SK-MEL-5 (cell line): Measurements from ENCODE around the gene CNTF. TPM values are rescaled to one million over a fixed set of nuclear protein-coding genes. Genes with fewer than 3 reads are reported as not detected.

Experiments used
- DNase-seq: peaks from one replicate; pipeline ENCODE4 v3.0.0-alpha.2; 2016; ENCODE audit warnings: low read depth, low spot score
- in situ Hi-C: cut with HindIII; loops from 2 replicates; pipeline ENCODE4 v1.10.0; 2016; ENCODE audit warnings: low sequenced_read_pairs, high pct_unique_total_duplicates, low pct_unique_long_range_greater_than_20kb
- total RNA-seq: library from RNA; depleted of rRNA; stranded (reverse); fragments of >200 nt; shearing (Covaris generic); gene quantifications from 2 replicates; pipeline ENCODE4 v1.2.3, GENCODE V29; 2014

The CNTF gene
- total RNA-seq, 1 experiment from 2014 or later, result 1.2 TPM

DNA sequence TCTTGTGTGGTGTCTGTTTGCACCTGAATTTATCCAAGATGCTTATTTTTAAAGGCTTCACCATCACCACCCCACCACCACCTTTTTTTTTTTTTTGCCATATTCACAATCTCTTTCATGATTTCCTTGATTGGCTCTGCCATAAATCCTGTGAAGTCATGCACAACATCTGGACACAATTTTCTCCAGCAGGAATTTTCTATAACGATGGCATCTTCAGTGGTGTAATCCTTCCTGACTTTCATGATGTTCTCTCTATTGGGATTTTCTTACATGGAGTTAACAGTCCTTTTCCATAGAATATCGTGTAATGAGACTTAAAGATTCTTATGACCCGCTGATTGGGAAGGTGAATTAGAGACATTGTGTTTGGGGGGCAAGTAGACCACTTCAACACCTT lies 25.8 kb upstream of the CNTF start:
- DNase-seq, result no peak
- in situ Hi-C loops, result no loop called here

GRCh38 chr11:58597486-58598144 lies 24.9 kb upstream of the CNTF start:
- DNase-seq, result no peak
- in situ Hi-C loops, result no loop called here

GRCh38 chr11:58600510-58600909 lies 22.0 kb upstream of the CNTF start:
- no peak for DNase-seq
- in situ Hi-C loops, result no loop called here

- DNase-seq, result no peak
- in situ Hi-C loops, result no loop called here
These were observed 15.3 kb upstream of the CNTF start for GRCh38 chr11:58606930-58607714.

- DNase-seq, result no peak
- in situ Hi-C loops, result no loop called here
These were observed 14.1 kb upstream of the CNTF start for GRCh38 chr11:58608331-58608730.

GRCh38 chr11:58609723-58610122 lies 12.7 kb upstream of the CNTF start:
- no peak for DNase-seq
- in situ Hi-C loops, result no loop called here

DNA sequence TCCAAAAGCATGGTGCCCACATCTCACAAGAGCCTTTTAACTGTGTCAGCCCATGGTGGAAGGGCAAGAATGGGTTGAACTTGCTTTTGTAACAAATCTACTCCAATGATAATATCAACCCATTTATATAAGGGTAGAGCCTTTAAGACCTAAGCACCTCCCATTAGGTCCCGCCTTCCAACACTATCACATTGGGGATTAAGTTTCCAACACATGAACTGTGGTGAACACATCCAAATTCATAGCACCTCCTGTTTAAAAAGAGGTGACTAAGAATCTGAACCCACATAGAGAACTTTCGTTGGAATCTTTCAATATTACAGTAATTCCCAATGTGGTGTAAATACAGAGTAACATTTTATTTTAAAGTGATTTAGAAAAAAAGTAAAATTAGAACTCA lies 9.2 kb upstream of the CNTF start:
- no peak for DNase-seq
- in situ Hi-C loops, result no loop called here

DNA sequence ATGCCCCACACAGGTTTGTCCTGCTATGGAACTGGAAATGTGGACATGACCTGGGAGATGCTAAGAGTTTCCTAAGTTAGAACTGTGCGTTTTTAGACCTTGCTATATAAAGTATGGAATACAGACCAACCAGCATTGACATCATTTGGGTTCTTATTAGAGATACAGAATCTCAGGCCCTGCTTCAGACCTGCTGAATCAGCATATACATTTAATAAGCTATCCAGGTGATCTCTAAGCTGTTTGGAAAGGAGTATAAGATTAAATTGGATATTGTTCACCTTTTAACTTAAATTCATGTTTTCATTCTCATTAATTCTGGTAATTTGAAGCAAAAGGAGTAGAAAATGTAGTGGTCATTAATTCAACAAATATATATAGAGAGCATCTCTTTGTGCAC lies 6.9 kb upstream of the CNTF start:
- no peak for DNase-seq
- in situ Hi-C loops, result no loop called here

- DNase-seq, result no peak
- in situ Hi-C loops, result no loop called here
These were observed 5.9 kb upstream of the CNTF start for GRCh38 chr11:58616594-58616993.

DNA sequence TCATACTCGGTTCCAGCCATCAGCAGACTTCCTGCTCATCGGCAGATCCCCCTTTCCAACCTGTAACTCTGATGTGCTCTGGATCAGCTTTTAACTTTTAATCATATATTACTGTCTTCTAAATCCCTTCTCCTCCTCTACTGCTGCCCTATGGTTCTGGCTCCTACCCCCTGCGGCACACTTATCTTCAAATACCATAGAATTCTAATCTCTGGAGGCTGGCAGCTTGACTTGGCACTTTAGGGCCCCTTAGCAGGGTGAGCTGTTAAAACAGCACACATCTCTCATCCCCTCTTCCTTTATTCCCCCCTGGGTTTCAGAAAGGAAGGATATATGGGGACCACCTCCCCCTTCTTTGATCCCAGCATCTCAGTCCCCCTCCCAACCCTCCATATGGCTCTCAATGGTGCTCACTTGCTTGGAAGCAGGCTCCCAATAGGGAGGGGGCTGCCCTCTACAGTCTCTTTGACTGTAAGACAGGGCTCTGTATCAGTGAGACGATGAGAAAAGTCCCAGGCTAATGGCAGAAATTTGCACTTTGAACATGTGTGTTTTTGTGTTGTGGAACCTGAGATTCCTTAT lies 4.4 kb upstream of the CNTF start:
- DNase-seq, result peak; percentile 39
- in situ Hi-C loops, result no loop called here

DNA sequence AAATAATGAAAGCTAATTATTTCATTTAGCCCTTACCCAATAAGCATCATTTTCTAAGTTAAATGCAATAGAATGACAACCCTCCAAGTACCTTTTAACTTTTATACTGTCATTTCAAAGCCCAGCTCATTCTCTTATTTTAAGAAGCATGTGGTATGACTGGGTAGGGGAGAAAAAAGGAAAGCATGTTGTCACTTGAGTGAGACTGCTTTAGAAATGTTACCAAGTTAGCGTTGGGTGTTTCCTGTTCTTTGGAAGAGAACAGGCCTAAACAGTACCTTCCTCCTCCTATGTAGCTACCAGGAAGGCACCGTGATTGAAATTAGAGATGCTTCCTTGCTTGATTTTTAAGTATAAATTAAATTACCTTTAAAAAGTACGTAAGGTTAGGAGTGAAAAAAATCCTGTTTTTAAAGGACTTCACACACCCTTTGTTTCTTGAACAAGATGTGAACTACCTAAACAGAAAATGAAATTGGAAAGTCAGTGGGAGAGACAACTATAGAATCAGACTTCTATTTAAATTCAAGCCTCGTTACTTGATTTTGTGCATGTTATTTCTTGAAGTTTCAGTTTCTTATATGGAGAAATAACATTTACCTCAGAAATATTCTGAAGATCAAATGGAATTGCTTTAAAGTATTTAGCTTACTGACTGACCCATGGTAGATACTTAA lies 741 bp upstream of the CNTF start:
- DNase-seq, result no peak
- in situ Hi-C loops, result no loop called here

DNA sequence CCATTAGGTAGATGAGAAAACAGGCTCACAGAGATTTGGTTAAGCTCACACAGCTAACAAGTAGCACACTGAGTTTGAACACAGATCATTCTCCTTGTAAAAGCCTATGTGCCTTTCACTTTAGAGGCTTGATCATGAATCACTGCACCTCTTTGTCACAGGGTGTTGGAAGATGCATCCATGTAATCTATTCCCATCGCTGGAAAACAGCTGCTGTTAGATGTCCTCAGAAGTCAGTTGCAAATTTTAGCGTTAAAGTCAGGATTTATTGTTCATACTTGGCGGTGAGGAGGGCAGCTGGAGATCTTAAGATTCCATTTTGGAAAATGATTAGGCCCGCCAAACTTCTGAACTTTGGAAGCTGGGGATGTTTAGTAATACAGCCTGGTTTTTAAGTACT lies 2.6 kb downstream of the CNTF start:
- in situ Hi-C loops, result no loop called here
- no peak for DNase-seq

- in situ Hi-C loops, result no loop called here
- no peak for DNase-seq
These were observed 3.5 kb downstream of the CNTF start for GRCh38 chr11:58625826-58626460.

DNA sequence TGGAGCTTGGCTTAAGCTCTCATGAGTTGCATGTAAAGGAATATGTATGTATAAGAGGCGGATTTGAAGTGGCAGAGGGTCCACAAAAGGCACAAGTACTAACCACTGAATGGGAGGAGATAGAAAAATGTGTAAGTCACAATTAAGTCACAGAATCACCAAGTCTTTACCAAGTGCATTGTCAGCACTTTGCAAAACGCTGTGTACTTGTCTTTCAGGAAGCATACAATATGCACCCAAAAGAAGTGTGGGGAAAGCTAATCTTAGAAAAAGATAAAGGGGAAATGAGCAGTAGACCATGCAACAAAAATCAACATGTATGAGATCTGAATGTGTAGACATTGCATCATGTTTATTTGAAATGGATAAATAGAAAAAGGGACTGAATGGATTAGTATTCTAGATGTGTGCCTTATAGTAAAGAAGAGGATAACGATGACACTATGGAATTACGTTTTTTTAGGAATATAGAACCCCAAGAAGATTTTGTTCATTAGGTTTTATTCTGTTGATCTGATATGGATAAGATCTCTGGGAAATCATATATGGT lies 4.5 kb downstream of the CNTF start:
- in situ Hi-C loops, result no loop called here
- no peak for DNase-seq

- in situ Hi-C loops, result no loop called here
These were observed 6.0 kb downstream of the CNTF start for GRCh38 chr11:58628446-58628845.

GRCh38 chr11:58629857-58630256 lies 7.4 kb downstream of the CNTF start:
- DNase-seq, result peak; percentile 73
- in situ Hi-C loops, result no loop called here

More at GRCh38 chr11:58628446-58628845, 6.0 kb downstream of the CNTF start:
- DNase-seq, result no peak

DNA sequence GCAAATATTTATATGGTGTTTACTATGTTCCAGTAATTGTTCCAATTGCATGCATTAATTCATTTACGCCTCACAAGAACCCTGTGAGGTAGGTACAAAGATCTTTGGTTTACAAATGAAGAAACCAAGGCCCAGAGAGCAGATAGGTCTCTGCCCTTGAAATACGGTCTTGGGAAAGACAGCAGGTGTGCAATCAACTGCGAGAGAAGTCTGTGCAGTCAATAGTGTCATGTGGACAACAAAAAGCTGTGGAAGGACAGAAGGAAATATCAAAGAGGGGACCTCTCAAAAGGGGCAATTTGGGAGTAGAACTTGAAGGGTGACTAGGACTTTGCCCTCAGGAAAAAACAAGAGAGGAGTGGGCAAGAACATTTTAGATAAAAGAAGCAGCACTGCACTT lies 8.9 kb downstream of the CNTF start:
- no peak for DNase-seq
- in situ Hi-C loops, result no loop called here

DNA sequence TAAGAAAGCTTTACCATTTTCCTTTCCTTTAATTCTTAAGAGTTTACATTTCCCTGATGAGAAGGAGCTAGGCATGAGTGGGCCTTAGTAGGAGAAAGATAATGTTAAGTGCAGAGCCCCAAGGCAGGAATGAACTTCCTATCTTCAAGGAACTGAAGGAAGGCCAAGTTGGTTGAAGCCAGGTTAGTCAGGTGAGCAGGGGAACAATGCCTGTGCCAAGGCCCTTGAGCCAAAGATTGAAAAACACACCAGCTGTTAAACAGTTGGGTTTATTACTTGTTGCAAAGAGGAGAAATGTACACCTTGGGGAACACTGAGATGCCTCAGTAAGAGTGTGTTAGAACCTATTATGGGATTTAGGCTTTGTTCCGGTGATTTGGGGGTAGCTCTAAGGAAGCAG lies 10.0 kb downstream of the CNTF start:
- no peak for DNase-seq
- in situ Hi-C loops, result no loop called here
